Endodermal cell (in vitro differentiated cells): Measurements from ENCODE around the gene SRA1. TPM values are rescaled to one million over a fixed set of nuclear protein-coding genes. Genes with fewer than 3 reads are reported as not detected.

Source experiments
- DNase-seq: peaks from one replicate; pipeline ENCODE4 v3.0.0-alpha.2; 2017
- H3K27ac ChIP-seq: 2 replicates; pipeline ENCODE4 v1.5.1; 2013; ENCODE audit warnings: mild to moderate bottlenecking, low read depth, low read length, moderate library complexity
- H3K27me3 ChIP-seq: 2 replicates; pipeline ENCODE4 v1.6.1; 2013; ENCODE audit warnings: mild to moderate bottlenecking, low read length, moderate library complexity; ENCODE audit not compliant: insufficient read depth, control insufficient read depth, poor library complexity, severe bottlenecking
- H3K36me3 ChIP-seq: 2 replicates; pipeline ENCODE4 v1.7.0; 2013; ENCODE audit warnings: mild to moderate bottlenecking, low read length, moderate library complexity; ENCODE audit not compliant: control insufficient read depth, insufficient read depth
- H3K4me1 ChIP-seq: one replicate; pipeline ENCODE4 v1.7.0; 2013; ENCODE audit warnings: low read length; ENCODE audit not compliant: control insufficient read depth, insufficient read depth
- H3K4me3 ChIP-seq: 2 replicates; pipeline ENCODE4 v1.5.1; 2013; ENCODE audit warnings: mild to moderate bottlenecking, low read length, moderate library complexity
- H3K9ac ChIP-seq: 2 replicates; pipeline ENCODE4 v1.6.1; 2013; ENCODE audit warnings: mild to moderate bottlenecking, low read length, moderate library complexity; ENCODE audit not compliant: poor library complexity, severe bottlenecking; ENCODE audit errors: extremely low read depth
- H3K9me3 ChIP-seq: 2 replicates; pipeline ENCODE4 v1.6.1; 2013; ENCODE audit warnings: mild to moderate bottlenecking, low read length, moderate library complexity; ENCODE audit not compliant: control insufficient read depth
- H3K27ac Mint-ChIP-seq: 2 replicates; pipeline ENCODE4 v1.8.0; 2020; ENCODE audit warnings: mixed read lengths
- H3K27me3 Mint-ChIP-seq: 2 replicates; pipeline ENCODE4 v1.8.0; 2021; ENCODE audit warnings: mild to moderate bottlenecking, mixed read lengths; ENCODE audit not compliant: insufficient read depth
- H3K36me3 Mint-ChIP-seq: 2 replicates; pipeline ENCODE4 v1.8.0; 2020; ENCODE audit warnings: low read depth, mixed read lengths
- H3K4me1 Mint-ChIP-seq: 2 replicates; pipeline ENCODE4 v1.8.0; 2020; ENCODE audit warnings: mixed read lengths
- H3K4me3 Mint-ChIP-seq: 2 replicates; pipeline ENCODE4 v1.8.0; 2020; ENCODE audit warnings: mild to moderate bottlenecking, moderate library complexity, mixed read lengths
- H3K9me3 Mint-ChIP-seq: 2 replicates; pipeline ENCODE4 v1.8.0; 2020; ENCODE audit warnings: mild to moderate bottlenecking, mixed read lengths
- WGBS, 2 experiments: methylation state at CpG; one replicate each; pipeline versions ENCODE4 v1.1.5 to v1.1.7; 2013; ENCODE audit warnings: missing lambda C conversion rate in 2 of 2, mixed read lengths in 1 of 2; ENCODE audit not compliant: insufficient coverage in 1 of 2, insufficient read length in 1 of 2; 5-methylcytosine and 5-hydroxymethylcytosine counted together
- total RNA-seq, 2 donors: library from RNA; stranded (reverse); fragmentation: NEBNext Ultra II Directional in 1 of 2; extraction: Animal tissue kit (Norgen Biotek cat#: 25700) in 1 of 2; gene quantifications; 2 replicates in 1 of 2; 3 replicates in 1 of 2; pipeline ENCODE4 v1.2.1, GENCODE V29; 2021
- TF ChIP-seq, protein P1 (sequence below): fragments of 200-600 bp; sonication (generic); conservative IDR thresholded peaks from 2 replicates; pipeline ENCODE4 v1.5.0; 2021; ENCODE audit warnings: antibody characterized with exemption, mild to moderate bottlenecking

SRA1 gene
- total RNA-seq, 2 donors from 2014 or later, result 40.5 to 42.9 TPM

DNA sequence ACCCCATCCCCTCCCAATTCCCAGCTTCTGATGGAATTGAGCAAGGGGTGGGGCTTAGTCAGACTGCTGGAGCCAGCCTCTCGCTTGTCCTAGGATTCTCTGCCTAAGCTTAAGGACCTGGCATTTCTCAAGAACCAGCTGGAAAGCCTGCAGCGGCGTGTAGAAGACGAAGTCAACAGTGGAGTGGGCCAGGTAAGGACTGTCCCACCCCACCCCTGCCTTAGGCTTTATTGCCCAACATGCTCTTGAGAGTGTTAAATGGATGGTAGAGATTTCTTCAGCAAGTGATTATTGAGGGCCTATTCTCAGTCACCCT, 8.5 kb upstream of the SRA1 start:
- H3K9me3 Mint-ChIP-seq, result no peaks in the 10 kb centered on the region
- peaks cover 17% of the 10 kb centered on the region for H3K4me1 Mint-ChIP-seq
- no peaks in the 10 kb centered on the region for H3K27me3 ChIP-seq
- no peak overlapping the region for H3K27ac ChIP-seq
- H3K4me1 ChIP-seq, result peaks cover 14% of the 10 kb centered on the region
- peak overlapping the region; percentile 93 for H3K4me3 ChIP-seq
- TF ChIP-seq, protein P1, sequence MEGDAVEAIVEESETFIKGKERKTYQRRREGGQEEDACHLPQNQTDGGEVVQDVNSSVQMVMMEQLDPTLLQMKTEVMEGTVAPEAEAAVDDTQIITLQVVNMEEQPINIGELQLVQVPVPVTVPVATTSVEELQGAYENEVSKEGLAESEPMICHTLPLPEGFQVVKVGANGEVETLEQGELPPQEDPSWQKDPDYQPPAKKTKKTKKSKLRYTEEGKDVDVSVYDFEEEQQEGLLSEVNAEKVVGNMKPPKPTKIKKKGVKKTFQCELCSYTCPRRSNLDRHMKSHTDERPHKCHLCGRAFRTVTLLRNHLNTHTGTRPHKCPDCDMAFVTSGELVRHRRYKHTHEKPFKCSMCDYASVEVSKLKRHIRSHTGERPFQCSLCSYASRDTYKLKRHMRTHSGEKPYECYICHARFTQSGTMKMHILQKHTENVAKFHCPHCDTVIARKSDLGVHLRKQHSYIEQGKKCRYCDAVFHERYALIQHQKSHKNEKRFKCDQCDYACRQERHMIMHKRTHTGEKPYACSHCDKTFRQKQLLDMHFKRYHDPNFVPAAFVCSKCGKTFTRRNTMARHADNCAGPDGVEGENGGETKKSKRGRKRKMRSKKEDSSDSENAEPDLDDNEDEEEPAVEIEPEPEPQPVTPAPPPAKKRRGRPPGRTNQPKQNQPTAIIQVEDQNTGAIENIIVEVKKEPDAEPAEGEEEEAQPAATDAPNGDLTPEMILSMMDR, result no peak
- peaks cover 20% of the 10 kb centered on the region for H3K36me3 Mint-ChIP-seq
- H3K27me3 Mint-ChIP-seq, result no peaks in the 10 kb centered on the region
- H3K9ac ChIP-seq, result no peak overlapping the region
- WGBS, 2 experiments, result 87 to 88% methylated on average over 4 of the region's 4 CpGs
- H3K9me3 ChIP-seq, result no peaks in the 10 kb centered on the region
- DNase-seq, result no peak
- H3K4me3 Mint-ChIP-seq, result peak overlapping the region; percentile 99
- peaks cover 34% of the 10 kb centered on the region for H3K36me3 ChIP-seq
- H3K27ac Mint-ChIP-seq, result peak overlapping the region; percentile 8

DNA sequence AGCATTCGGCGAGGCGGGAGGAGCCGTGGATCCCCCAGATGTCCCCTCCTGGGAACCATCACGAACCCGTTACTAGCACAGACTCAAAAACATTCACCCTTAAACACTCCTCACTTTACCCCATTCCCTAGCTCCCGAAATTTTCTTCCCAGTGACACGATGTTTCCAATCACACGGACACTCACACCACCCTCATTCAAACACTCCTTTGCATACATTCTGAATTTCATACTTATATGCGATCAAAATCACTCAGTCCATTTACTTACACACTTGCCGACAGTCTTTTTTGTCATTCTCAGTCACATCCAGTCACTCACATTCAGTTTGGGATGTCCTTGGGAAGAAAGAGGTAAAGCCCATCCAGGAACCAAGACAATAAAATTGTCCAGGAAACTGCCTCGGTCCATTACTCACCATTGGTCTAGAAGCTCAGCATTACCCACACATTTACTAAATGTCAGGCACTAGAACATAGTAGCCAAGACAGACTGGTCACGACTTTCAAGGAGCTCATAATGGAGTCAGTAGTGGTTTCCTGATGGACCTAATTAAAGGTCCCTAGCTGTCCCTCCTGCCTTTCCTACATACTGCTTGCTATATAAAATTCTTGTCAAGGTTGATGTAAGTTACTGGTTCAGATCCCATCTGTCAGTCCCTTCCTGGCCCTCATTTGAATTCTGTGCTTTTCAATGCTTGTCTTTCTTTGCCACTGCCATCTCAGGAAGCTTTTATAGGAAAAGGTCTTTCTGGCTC, 7.9 kb upstream of the SRA1 start:
- WGBS, 2 experiments, result 6 to 18% methylated on average over 5 to 13 of the region's 13 CpGs
- H3K9me3 Mint-ChIP-seq, result no peaks in the 10 kb centered on the region
- TF ChIP-seq, protein P1, result no peak
- H3K9ac ChIP-seq, result peak overlapping the region; percentile 84
- peak overlapping the region; percentile 93 for H3K4me3 ChIP-seq
- H3K36me3 ChIP-seq, result peaks cover 34% of the 10 kb centered on the region
- peak overlapping the region; percentile 99 for H3K4me3 Mint-ChIP-seq
- H3K9me3 ChIP-seq, result no peaks in the 10 kb centered on the region
- H3K27me3 ChIP-seq, result no peaks in the 10 kb centered on the region
- H3K27ac Mint-ChIP-seq, result peak overlapping the region; percentile 89
- no peak overlapping the region for H3K27ac ChIP-seq
- H3K4me1 Mint-ChIP-seq, result peaks cover 17% of the 10 kb centered on the region
- DNase-seq, result no peak
- H3K4me1 ChIP-seq, result peaks cover 14% of the 10 kb centered on the region
- peaks cover 20% of the 10 kb centered on the region for H3K36me3 Mint-ChIP-seq
- no peaks in the 10 kb centered on the region for H3K27me3 Mint-ChIP-seq

DNA sequence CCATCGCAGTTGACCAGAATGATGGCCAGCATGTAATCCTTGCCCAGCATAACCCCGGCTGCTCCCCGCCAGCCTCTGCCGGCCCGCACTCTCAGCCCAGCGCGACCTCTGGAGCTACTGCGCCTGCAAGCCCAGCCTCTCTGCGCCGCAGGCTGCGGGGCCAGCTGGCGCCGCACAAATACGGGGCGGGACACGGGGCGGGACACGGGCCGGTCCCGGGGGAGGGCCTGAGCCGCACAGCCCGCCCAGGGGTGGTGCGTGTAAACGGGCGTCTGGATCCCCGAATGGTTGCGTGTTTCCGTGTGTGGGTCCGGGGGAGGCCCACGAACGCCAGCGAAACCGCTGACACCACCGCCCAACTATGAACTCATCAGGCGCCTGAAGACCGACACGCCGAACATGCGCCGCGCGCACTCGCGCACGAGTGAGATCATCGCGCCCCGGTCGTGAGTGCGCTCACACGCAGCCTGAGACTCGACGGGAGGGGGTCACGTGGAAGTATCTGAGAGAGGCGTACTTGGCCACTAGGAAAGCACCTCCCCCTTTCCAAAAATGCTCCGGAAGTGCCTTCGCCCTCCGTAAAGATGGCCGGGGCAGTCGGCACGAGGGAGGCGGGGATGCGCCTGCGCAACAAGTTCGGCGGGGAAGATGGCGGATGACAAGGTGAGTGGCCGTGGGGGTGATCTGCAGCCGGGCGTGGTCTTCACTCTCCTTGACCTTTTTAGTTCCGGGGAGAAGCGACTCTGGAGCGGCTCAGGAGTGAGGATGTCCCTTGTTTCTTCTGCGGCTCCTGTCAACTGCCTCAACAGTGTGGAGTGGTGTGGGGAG, 7.1 kb upstream of the SRA1 start, which contains the start of the genes APBB3 and SLC35A4:
APBB3 (minus strand) TSS at position 403 of the 828 bp plus-strand sequence; CDS start at position 50, 353 bp downstream.
SLC35A4 (plus strand) TSS at position 633 of the 828 bp plus-strand sequence. CDS start 2,342 bp downstream, outside the sequence.
- H3K4me1 Mint-ChIP-seq, result peaks cover 17% of the 10 kb centered on the region
- TF ChIP-seq, protein P1, result no peak
- no peaks in the 10 kb centered on the region for H3K9me3 ChIP-seq
- H3K27me3 Mint-ChIP-seq, result no peaks in the 10 kb centered on the region
- H3K4me3 ChIP-seq, result peak within 1 kb of the TSS; percentile 93
- H3K4me3 Mint-ChIP-seq, result peak within 1 kb of the TSS; percentile 99
- H3K27ac Mint-ChIP-seq, result peak within 1 kb of the TSS; percentile 89
- peak within 1 kb of the TSS; percentile 93 for H3K27ac ChIP-seq
- peaks cover 14% of the 10 kb centered on the region for H3K4me1 ChIP-seq
- WGBS, 2 experiments, result 0 to 1% methylated on average over 37 to 74 of the region's 74 CpGs
- no peaks in the 10 kb centered on the region for H3K27me3 ChIP-seq
- H3K9ac ChIP-seq, result peak within 1 kb of the TSS; percentile 84
- peaks cover 20% of the 10 kb centered on the region for H3K36me3 Mint-ChIP-seq
- peaks cover 34% of the 10 kb centered on the region for H3K36me3 ChIP-seq
- H3K9me3 Mint-ChIP-seq, result no peaks in the 10 kb centered on the region
- DNase-seq, result peak; percentile 97
